Heart left ventricle (tissue), 13 donors: ENCODE results near the gene PLCG2.

Experiments
- CTCF ChIP-seq, 12 donors: fragments of 200-600 bp; sonication (generic) in 4 of 12; IDR thresholded peaks; one replicate each; pipeline versions ENCODE4 v1.5.0 to v1.8.0; 2018 to 2022; ENCODE audit warnings: antibody characterized with exemption in 12 of 12, mild to moderate bottlenecking in 5 of 12
- POLR2A ChIP-seq, 2 donors: fragments of 450-650 bp; IDR thresholded peaks; one replicate each; pipeline ENCODE4 v1.6.1; 2017; ENCODE audit warnings: antibody characterized with exemption in 2 of 2, mild to moderate bottlenecking in 2 of 2, moderate library complexity in 2 of 2
- donor health status: ischemic (EF 13 %, LVEDD 7.1; RV severe dilation, severe dysfunction).
- donor health status: DM: no; HTN: yes; CAD: no.
- donor health status: DM: no; HTN: no; CAD: no.
- donor health status: ischemic (EF 25% LVEDD 6.9; RV normal size, moderate dysfunction).
- donor health status: ischemic (EF 25% LVEDD 5.7; RV mildly dilated, moderate dysfunction).
- donor health status: ischemic (EF 35%, LVEDD 5.7; RV mildly dilated, moderate dysfunction).
- donor health status: nonischemic (EF 11% LVEDD 7.7; RV severe dilation, severe dysfunction).
- donor health status: DM: yes; HTN: yes; CAD: no.
- donor health status: PGD.
- donor health status: ischemic (EF 29% LVEDD 5.4; RV normal size, mild dysfunction).
- donor health status: nonischemic (EF 23%, LVEDD 6.1; RV moderate dilation, normal function).

GRCh38 chr16:82004601-82005000 is 225.5 kb downstream of the PLCG2 start:
- no peak for TF ChIP-seq POLR2A (IDR thresholded peaks at IDR 0.05)
- TF ChIP-seq CTCF (IDR thresholded peaks at IDR 0.05) = no peak
